HEK293 (cell line): ENCODE results near the gene CFAP299.

ENCODE experiments used
- CTCF ChIA-PET: fragments of 350-600 bp; formaldehyde crosslinking; extraction: SDS; loops from one replicate; lab custom pipeline; 2021; ENCODE audit warnings: antibody characterized with exemption; lab: Yijun Ruan, JAX
- POLR2A ChIA-PET: fragments of 300-600 bp; formaldehyde crosslinking; extraction: SDS; loops from one replicate; lab custom pipeline; 2020; ENCODE audit warnings: antibody characterized with exemption, inconsistent platforms; lab: Yijun Ruan, JAX
- H3K27ac ChIP-seq: fragments of 200-500 bp; sonication (Bioruptor generic); 2 replicates; pipeline ENCODE4 v1.5.1; 2014; ENCODE audit warnings: low read depth, low read length, control low read depth, inconsistent platforms; ENCODE audit errors: extremely low read depth
- H3K36me3 ChIP-seq, 2 experiments: fragments of 200-500 bp in 1 of 2; sonication (Bioruptor generic) in 1 of 2; 1 replicate in 1 of 2; 2 replicates in 1 of 2; pipeline ENCODE4 v1.5.1; 2014 to 2017; ENCODE audit warnings: inconsistent platforms in 2 of 2, low read length in 2 of 2; ENCODE audit not compliant: control insufficient read depth in 2 of 2, insufficient read depth in 1 of 2
- H3K4me1 ChIP-seq: fragments of 200-500 bp; sonication (Bioruptor generic); 2 replicates; pipeline ENCODE4 v1.5.1; 2014; ENCODE audit warnings: mild to moderate bottlenecking, low read length, inconsistent platforms; ENCODE audit not compliant: control insufficient read depth, insufficient read depth
- H3K4me3 ChIP-seq: 2 replicates; pipeline ENCODE4 v1.5.1; 2011; ENCODE audit warnings: low read depth, mild to moderate bottlenecking, control low read depth, low read length, moderate library complexity
- H3K9me3 ChIP-seq: fragments of 200-500 bp; sonication (Bioruptor generic); 2 replicates; pipeline ENCODE4 v1.5.1; 2014; ENCODE audit warnings: low read depth, low read length, inconsistent platforms; ENCODE audit not compliant: control insufficient read depth, insufficient read depth
- SETDB1 ChIP-seq: IDR thresholded peaks from one replicate; pipeline ENCODE4 v1.6.1; 2017; ENCODE audit warnings: mild to moderate bottlenecking, low read length, moderate library complexity, mixed read lengths; ENCODE audit not compliant: insufficient read length
- ZNF133 ChIP-seq: fragments of 450-650 bp; formaldehyde crosslinking; IDR thresholded peaks from 2 replicates; pipeline ENCODE4 v1.5.1; 2016; ENCODE audit warnings: missing biosample characterization, missing genetic modification characterization
- ZNF146 ChIP-seq: fragments of 450-650 bp; formaldehyde crosslinking; IDR thresholded peaks from 2 replicates; pipeline ENCODE4 v1.5.1; 2016; ENCODE audit warnings: missing biosample characterization, missing genetic modification characterization
- ZNF473 ChIP-seq: fragments of 450-650 bp; formaldehyde crosslinking; IDR thresholded peaks from 2 replicates; pipeline ENCODE4 v1.5.1; 2017; ENCODE audit warnings: missing biosample characterization, missing genetic modification characterization
- ZNF555 ChIP-seq: fragments of 450-650 bp; formaldehyde crosslinking; conservative IDR thresholded peaks from 2 replicates; pipeline ENCODE4 v1.5.1; 2017; ENCODE audit warnings: missing biosample characterization, mild to moderate bottlenecking, missing genetic modification characterization, inconsistent platforms
- ZNF585B ChIP-seq: fragments of 450-650 bp; formaldehyde crosslinking; IDR thresholded peaks from 2 replicates; pipeline ENCODE4 v1.5.1; 2016; ENCODE audit warnings: missing biosample characterization, missing genetic modification characterization
- ZNF654 ChIP-seq: fragments of 450-650 bp; formaldehyde crosslinking; IDR thresholded peaks from 2 replicates; pipeline ENCODE4 v1.5.1; 2016; ENCODE audit warnings: low read depth, missing biosample characterization, missing genetic modification characterization
- ZSCAN16 ChIP-seq: fragments of 450-650 bp; formaldehyde crosslinking; IDR thresholded peaks from 2 replicates; pipeline ENCODE4 v1.5.1; 2016; ENCODE audit warnings: missing biosample characterization, missing genetic modification characterization
- TF ChIP-seq, protein P1 (sequence below): fragments of 450-650 bp; formaldehyde crosslinking; IDR thresholded peaks from 2 replicates; pipeline ENCODE4; 2016; ENCODE audit warnings: missing biosample characterization, missing genetic modification characterization
- TF ChIP-seq, protein P2 (sequence below): fragments of 450-650 bp; formaldehyde crosslinking; IDR thresholded peaks from 2 replicates; pipeline ENCODE4 v1.5.1; 2016; ENCODE audit warnings: missing biosample characterization, missing genetic modification characterization
- TF ChIP-seq, protein P3 (sequence below): fragments of 450-650 bp; formaldehyde crosslinking; conservative IDR thresholded peaks from 2 replicates; pipeline ENCODE4 v1.5.1; 2016; ENCODE audit warnings: low read depth, missing biosample characterization, missing genetic modification characterization

The CFAP299 gene

GRCh38 chr4:80365928-80366327 is 30.4 kb downstream of the CFAP299 start:
- no peak for TF ChIP-seq ZNF555 (tag by site-specific recombination)
- peak; percentile 68 for TF ChIP-seq ZNF654 (tag by site-specific recombination)
- TF ChIP-seq, protein P1, sequence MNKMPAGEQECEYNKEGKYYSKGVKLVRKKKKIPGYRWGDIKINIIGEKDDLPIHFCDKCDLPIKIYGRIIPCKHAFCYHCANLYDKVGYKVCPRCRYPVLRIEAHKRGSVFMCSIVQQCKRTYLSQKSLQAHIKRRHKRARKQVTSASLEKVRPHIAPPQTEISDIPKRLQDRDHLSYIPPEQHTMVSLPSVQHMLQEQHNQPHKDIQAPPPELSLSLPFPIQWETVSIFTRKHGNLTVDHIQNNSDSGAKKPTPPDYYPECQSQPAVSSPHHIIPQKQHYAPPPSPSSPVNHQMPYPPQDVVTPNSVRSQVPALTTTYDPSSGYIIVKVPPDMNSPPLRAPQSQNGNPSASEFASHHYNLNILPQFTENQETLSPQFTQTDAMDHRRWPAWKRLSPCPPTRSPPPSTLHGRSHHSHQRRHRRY, result no peak
- ChIA-PET POLR2A (interaction anchor here (0.6 kb wide), 1 partner anchor 666 kb away, joined by 4 read pairs; no protein-coding TSS in a partner anchor), CTCF (interaction anchor here (0.6 to 2.7 kb wide), 11 partner anchors 13 to 1181 kb away, joined by 3 to 16 read pairs (median 3); no protein-coding TSS in a partner anchor)
- no peaks in the 10 kb centered on the region for H3K9me3 ChIP-seq
- H3K4me1 ChIP-seq, result no peaks in the 10 kb centered on the region
- H3K36me3 ChIP-seq, result no peaks in the 10 kb centered on the region
- H3K4me3 ChIP-seq, result no peak overlapping the region
- no peak overlapping the region for H3K27ac ChIP-seq

GRCh38 chr4:80367737-80368136 is 32.2 kb downstream of the CFAP299 start:
- Histone ChIP-seq H3K36me3 (no peaks in the 10 kb centered on the region), H3K4me1 (no peaks in the 10 kb centered on the region), H3K9me3 (no peaks in the 10 kb centered on the region), H3K4me3 (no peak overlapping the region), H3K27ac (no peak overlapping the region)
- CTCF ChIA-PET, result interaction anchor here (0.7 to 1.1 kb wide), 4 partner anchors 35 to 683 kb away, joined by 3 to 6 read pairs (median 3); no protein-coding TSS in a partner anchor
- no peak for TF ChIP-seq ZNF146 (tag by site-specific recombination)
- POLR2A ChIA-PET, result no interaction called here

GRCh38 chr4:80370635-80371034 is 35.1 kb downstream of the CFAP299 start:
- ChIA-PET POLR2A (no interaction called here), CTCF (no interaction called here)
- Histone ChIP-seq H3K27ac (no peak overlapping the region), H3K4me3 (no peak overlapping the region), H3K36me3 (no peaks in the 10 kb centered on the region), H3K9me3 (no peaks in the 10 kb centered on the region), H3K4me1 (no peaks in the 10 kb centered on the region)
- TF ChIP-seq, protein P2, sequence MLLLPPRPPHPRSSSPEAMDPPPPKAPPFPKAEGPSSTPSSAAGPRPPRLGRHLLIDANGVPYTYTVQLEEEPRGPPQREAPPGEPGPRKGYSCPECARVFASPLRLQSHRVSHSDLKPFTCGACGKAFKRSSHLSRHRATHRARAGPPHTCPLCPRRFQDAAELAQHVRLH, result no peak
- TF ChIP-seq ZNF133 (no peak), ZSCAN16 (tag by site-specific recombination) (no peak)

DNA sequence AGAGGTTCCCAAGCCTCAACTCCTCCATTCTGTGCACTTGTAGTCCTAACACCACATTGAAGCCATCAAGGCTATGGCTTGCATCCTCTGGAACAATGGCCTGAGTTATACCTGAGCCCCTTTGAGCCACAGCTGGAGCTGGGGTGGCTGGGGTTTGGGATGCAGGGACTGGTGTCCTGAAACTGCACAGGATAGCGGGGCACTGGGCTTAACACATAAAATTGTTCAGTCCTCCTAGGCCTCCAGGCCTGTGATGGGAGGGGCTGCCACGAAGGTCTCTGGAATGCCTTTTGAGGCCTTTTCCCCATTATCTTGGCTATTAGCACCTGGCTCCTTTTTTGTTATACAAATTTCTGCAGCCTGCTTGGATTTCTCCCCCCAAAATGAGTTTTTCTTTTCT is 35.5 kb downstream of the CFAP299 start:
- TF ChIP-seq ZNF473 (tag by site-specific recombination) (no peak), ZNF585B (tag by site-specific recombination) (peak; percentile 86), SETDB1 (peak; percentile 33)
- TF ChIP-seq, protein P3, sequence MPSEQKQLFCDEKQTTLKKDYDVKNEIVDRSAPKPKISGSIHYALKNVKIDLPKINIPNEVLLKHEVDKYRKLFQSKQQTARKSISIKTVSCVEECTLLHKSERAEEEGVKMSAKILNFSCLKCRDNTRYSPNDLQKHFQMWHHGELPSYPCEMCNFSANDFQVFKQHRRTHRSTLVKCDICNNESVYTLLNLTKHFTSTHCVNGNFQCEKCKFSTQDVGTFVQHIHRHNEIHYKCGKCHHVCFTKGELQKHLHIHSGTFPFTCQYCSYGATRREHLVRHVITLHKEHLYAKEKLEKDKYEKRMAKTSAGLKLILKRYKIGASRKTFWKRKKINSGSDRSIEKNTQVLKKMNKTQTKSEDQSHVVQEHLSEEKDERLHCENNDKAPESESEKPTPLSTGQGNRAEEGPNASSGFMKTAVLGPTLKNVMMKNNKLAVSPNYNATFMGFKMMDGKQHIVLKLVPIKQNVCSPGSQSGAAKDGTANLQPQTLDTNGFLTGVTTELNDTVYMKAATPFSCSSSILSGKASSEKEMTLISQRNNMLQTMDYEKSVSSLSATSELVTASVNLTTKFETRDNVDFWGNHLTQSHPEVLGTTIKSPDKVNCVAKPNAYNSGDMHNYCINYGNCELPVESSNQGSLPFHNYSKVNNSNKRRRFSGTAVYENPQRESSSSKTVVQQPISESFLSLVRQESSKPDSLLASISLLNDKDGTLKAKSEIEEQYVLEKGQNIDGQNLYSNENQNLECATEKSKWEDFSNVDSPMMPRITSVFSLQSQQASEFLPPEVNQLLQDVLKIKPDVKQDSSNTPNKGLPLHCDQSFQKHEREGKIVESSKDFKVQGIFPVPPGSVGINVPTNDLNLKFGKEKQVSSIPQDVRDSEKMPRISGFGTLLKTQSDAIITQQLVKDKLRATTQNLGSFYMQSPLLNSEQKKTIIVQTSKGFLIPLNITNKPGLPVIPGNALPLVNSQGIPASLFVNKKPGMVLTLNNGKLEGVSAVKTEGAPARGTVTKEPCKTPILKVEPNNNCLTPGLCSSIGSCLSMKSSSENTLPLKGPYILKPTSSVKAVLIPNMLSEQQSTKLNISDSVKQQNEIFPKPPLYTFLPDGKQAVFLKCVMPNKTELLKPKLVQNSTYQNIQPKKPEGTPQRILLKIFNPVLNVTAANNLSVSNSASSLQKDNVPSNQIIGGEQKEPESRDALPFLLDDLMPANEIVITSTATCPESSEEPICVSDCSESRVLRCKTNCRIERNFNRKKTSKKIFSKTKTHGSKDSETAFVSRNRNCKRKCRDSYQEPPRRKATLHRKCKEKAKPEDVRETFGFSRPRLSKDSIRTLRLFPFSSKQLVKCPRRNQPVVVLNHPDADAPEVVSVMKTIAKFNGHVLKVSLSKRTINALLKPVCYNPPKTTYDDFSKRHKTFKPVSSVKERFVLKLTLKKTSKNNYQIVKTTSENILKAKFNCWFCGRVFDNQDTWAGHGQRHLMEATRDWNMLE (tag by site-specific recombination), result no peak
- TF ChIP-seq, all 188 proteins: peak for 2
- no peaks in the 10 kb centered on the region for H3K4me1 ChIP-seq
- no peaks in the 10 kb centered on the region for H3K9me3 ChIP-seq
- H3K4me3 ChIP-seq, result no peak overlapping the region
- CTCF ChIA-PET, result no interaction called here
- no peak overlapping the region for H3K27ac ChIP-seq
- POLR2A ChIA-PET, result no interaction called here
- H3K36me3 ChIP-seq, result no peaks in the 10 kb centered on the region
